Measurements from ENCODE around the gene METTL25B. TPM values are rescaled to one million over a fixed set of nuclear protein-coding genes. Genes with fewer than 3 reads are reported as not detected.

Gene METTL25B
- total RNA-seq, 1 experiment from 2014 or later = 15.7 TPM

DNA sequence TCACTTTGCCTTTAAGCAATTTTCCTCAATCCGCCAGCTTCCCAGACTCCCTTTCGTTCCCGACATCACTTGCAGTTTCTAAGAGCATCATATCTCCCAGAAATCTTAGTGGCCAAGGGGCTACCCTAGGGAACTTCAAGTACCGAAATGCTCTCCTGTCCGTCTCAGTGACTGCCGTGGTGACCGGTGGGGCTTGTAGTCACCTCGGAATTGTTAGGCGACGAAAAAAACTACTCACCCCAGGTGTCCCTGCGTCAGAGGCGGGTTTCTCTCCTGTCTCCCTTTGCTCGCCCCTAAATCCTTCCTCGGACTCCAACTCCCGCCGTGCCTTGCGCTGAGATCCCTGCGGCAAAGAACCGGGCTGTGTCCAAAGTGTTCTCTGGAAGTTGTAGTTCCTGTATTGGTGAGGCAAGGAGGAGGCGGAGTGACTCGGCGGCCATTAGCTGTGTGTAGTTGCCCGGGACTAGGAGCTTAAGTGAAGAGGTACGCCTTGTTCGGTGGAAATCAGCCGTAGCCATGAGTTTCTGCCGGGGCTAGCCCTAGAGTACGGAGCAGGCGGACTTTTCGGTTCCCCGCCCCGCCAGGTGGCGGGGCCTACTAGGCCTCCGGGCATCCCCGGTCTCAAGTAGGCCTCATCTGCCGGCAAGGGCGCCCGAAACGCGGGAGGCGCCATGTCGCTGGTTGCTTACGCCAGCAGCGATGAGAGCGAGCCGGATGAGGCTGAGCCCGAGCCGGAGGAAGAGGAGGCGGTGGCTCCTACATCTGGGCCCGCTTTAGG lies 39.0 kb downstream of the METTL25B start, which contains the start of gene PRCC:
TSS of gene PRCC (plus strand) at position 435 of the 778 bp plus-strand sequence. CDS start at position 672, 237 bp downstream.
- DNase-seq (ENCODE audit: low read depth) = peak; percentile 100

DNA sequence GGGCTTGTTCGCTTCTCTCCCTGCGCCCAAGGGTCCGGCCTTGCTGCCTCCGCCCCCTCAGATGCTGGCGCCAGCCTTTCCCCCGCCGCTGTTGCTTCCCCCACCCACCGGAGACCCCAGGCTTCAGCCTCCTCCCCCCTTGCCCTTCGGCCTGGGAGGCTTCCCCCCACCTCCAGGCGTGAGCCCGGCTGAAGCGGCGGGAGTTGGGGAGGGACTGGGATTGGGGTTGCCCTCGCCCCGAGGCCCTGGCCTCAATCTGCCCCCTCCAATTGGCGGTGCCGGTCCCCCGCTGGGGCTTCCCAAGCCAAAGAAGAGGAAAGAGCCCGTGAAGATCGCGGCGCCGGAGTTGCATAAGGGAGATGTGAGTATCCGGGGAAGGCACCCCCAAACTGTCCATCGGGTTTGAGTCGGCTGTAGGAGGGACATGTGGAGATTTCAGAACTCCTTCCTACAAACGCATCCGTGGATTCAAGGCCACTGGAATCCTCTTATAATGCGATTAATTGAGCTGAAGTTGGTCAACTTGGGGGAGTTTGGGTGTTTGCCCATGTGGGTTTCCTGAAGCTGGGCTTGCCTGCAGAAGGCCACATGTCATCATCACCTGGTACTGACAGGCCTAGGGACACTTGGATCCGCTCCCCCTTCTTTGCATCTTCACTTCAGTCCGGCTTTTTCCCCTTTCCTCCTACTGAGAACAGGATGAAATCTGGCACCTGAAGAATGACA lies 39.8 kb downstream of the METTL25B start:
- DNase-seq (ENCODE audit: low read depth) = peak; percentile 18

DNA sequence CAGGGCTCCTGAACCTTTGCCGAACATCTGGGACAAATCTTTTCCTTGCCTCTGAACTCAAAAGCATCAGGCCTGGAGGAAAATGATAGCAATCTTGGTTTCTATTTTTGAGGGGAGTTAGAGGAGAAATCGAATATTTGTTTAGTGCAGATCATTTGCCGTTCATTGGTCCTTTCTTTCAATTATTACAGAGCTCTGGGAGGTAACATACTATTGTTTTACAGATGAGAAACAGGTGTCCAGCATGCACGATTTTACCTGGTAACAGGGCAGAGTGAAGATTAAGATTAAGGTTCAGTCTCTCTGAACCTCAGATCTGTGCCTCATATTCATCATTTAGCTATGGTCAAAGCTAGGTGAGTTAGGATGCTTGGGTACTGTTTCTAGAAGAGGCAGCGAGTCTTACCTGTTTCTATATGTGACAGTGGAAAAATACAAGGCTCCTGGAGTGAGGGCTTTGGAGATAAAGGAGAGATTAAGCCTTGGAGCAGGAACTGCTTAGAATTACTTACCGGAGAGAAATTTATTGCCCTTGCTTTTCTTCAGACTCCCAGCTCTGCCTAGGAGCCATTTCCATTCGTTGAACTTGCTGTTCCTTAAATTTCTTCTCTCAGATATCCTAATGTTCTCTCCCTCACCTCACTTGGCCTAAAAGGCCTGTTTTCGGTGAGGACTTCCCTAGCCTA lies 40.5 kb downstream of the METTL25B start:
- DNase-seq (ENCODE audit: low read depth) = no peak

DNA sequence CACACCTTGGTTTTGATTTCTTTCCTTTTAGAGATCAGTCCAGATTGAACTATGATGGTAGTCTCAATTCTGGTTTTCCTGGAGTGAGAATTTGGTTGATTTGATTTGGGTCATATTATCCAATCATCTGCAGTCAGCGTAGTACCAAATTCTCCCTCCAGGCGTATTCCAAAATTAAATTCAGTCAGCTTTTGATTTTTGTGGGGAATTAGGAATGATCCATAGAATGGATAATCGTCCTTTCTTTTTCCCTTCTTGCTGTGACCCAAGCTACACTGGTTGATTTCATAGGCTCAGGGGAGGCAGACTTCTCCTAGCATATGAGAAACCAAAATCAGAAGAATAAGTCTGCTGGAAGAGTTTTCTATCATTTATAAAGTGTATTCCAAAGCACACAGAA lies 44.0 kb downstream of the METTL25B start:
- DNase-seq (ENCODE audit: low read depth) = no peak

DNA sequence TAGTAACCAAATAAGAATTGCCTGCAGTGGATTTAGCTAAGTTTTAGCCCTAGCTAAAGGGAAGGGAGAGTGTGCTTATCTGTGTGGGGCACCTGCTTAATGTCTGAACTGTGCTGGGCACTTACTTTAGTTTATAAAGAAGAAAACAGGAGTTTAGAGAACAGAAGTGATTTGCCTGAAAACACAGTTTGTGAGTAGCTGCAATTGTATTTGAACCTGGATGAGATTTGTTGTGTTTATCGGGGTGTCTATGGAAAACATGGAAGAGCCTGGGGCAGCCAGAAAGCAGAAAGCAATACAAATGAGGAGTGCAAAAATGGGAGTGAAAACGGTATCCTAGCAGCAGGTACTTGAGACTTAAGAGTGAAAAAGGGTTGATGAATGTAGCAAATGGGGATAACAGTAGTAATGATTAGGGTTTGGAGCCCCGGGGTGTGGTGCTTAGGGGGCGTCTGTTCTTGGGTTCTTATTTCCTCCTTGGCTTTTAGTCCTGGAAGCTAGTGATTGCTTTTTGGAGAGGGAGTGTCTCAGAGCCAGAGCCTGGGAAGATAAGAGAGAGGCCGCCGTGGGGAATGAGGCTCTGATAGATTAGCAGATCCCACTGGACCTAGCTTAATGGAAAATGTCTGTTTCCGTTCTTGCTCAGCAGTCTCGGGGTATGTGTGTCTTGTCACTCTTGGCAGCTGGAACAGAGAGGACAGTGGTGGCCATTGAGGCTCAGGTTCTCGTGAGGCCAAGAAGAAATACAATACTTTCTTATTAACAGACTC lies 44.6 kb downstream of the METTL25B start:
- no peak for DNase-seq (ENCODE audit: low read depth)

DNA sequence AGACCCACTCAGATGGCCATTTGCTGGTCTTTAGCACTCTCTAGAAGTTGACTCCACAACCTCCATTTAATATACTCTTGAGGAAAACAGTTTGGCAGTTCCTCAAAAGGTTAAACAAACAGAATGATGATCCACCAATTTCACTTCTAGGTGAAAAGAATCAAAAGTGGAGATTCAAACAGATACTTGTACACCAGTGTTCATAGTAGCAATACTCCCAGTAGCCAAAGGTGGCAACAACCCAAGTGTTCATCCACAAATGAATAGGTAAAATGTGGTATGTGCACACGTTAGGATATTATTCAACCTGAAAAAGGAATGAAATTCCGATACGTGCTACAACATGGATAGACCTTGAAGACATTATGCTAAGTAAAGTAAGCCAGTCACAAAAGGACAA lies 45.3 kb downstream of the METTL25B start:
- no peak for DNase-seq (ENCODE audit: low read depth)

DNA sequence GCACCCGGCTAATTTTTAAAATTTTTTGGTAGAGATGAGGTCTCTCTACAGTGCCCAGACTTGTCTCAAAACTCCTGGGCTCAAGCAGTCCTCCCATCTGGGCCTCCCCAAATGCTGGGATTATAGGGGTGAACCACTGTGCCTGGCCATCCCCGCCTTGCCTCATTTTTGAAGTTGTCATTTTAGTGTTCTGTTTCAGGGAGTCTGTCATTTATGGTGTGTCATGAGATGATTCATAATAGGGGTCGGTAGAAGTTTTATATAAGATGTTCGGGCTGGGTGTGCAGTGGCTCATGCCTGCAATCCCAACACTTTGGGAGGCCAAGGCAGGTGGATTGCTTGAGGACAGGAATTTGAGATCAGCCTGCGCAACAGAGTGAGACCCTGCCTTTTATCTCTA lies 47.5 kb downstream of the METTL25B start:
- DNase-seq (ENCODE audit: low read depth) = peak; percentile 15

DNA sequence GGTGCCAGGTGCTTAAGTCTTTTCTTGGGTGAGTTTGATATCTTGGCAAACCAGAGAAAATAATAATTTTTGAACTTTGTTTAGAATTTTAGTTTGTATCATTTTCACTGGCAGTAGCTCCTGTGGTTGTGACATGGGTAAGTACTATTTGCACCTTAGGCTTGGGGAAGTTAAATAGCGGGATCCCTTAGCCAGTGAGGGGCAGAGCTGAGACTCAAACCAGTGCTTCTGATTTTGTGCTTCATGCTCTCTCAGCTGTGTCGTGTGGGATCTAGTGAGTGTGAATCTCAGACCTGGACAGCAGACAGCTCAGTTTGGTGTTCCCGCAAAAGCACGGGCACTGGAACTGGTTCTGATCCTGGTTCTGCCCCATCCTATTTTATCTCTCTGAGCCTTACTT lies 48.7 kb downstream of the METTL25B start:
- DNase-seq (ENCODE audit: low read depth) = no peak

DNA sequence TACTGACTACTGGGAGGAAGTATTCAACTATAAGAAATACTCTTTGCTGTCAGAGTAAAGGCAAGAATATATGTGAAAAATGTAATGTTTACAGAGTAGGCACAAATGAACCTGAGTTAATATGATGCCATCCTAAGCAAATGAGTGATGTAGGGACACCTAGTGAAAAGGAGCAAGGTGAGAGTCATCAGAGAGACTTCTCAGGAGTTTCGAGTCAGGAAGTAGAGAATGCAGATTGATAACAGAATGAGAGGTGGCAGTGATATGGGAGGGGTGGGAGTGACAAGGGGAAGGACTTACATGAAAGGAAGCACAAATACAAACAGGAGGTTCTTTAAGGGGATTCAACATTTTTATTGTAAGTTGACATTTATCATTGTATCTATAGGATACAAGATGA lies 49.3 kb downstream of the METTL25B start:
- no peak for DNase-seq (ENCODE audit: low read depth)

DNA sequence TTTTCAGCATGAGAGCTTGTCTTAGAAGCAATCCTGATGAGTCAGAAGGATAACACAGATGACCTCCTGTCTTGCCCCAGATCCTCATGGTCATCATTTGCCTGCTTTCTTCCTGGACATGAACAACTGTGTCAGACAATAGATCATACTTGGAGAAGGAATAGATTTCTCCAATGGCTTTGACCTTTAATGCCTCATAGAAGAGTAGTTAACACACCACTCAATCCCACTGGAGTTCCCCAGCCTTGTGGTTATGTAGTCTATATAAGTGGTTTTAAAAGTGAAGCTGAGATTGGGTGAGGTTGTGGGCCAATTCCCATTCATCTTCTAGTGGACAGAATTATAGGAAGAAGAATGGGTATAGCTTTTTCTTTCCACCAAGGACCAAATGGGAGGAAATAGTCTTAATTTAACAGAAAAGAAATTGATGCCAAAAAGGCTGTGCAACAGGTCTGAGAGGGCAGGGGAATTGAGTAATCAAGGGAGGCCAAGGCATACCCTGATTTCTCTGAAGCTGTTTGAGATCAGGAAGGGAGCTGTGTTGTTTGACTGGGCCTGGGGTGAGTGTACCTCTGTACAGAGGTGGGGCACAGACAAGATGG lies 53.4 kb downstream of the METTL25B start:
- peak; percentile 14 for DNase-seq (ENCODE audit: low read depth)

DNA sequence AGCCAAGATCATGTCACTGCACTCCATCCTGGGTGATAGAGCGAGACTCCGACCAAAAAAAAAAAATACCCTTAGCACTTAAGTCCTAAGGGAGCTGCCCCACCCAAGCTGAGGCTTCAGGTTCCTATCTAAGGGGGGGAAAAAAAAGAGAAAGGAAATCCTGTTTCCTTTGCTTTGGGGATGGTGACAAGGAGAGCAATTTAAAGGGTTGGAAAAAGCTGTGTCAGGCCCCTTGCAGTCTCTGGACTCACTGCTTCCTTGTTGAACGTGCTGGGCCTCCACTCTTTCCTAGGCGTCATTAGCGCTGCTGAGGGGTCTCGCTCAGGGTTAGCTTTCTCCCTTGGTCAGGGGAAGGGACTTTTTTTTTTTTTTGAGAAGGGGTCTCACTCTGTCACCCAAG lies 57.2 kb downstream of the METTL25B start:
- no peak for DNase-seq (ENCODE audit: low read depth)

Other genes with a start within 250 kb of the METTL25B start
- gene MEF2D, start 227.7 kb upstream of the METTL25B start, total RNA-seq (2014; rRNA removed; shearing (Covaris generic)) = 21.6 and 27.9 TPM in 2 replicates
- gene IQGAP3, start 155.9 kb upstream of the METTL25B start, total RNA-seq (2014; rRNA removed; shearing (Covaris generic)) = 39.5 and 41.8 TPM in 2 replicates
- not detected in 2 replicates for gene TTC24, start 148.7 kb upstream of the METTL25B start, total RNA-seq (2014; rRNA removed; shearing (Covaris generic))
- 106 and 116 TPM in 2 replicates for gene NAXE, start 136.7 kb upstream of the METTL25B start, total RNA-seq (2014; rRNA removed; shearing (Covaris generic))
- 42.5 and 52.7 TPM in 2 replicates for gene GPATCH4, start 127.0 kb upstream of the METTL25B start, total RNA-seq (2014; rRNA removed; shearing (Covaris generic))
- not detected in 2 replicates for gene HAPLN2, start 109.1 kb upstream of the METTL25B start, total RNA-seq (2014; rRNA removed; shearing (Covaris generic))
- gene BCAN, start 86.4 kb upstream of the METTL25B start, total RNA-seq (2014; rRNA removed; shearing (Covaris generic)) = 0.03 TPM in 1 of 2 replicates, not detected in the other
- gene NES, start 51.1 kb upstream of the METTL25B start, total RNA-seq (2014; rRNA removed; shearing (Covaris generic)) = 0.03 and 0.13 TPM in 2 replicates
- 6.0 and 8.6 TPM in 2 replicates for gene CRABP2, start 22.9 kb upstream of the METTL25B start, total RNA-seq (2014; rRNA removed; shearing (Covaris generic))
- 27.6 and 39.8 TPM in 2 replicates for gene ISG20L2, start 297 bp downstream of the METTL25B start, total RNA-seq (2014; rRNA removed; shearing (Covaris generic))
- gene MRPL24, start 12.6 kb downstream of the METTL25B start, total RNA-seq (2014; rRNA removed; shearing (Covaris generic)) = 163 and 192 TPM in 2 replicates
- 522 and 576 TPM in 2 replicates for gene HDGF, start 23.2 kb downstream of the METTL25B start, total RNA-seq (2014; rRNA removed; shearing (Covaris generic))
- 69.5 and 122 TPM in 2 replicates for gene PRCC, start 39.1 kb downstream of the METTL25B start, total RNA-seq (2014; rRNA removed; shearing (Covaris generic))
- 4.6 and 8.2 TPM in 2 replicates for gene SH2D2A, start 88.4 kb downstream of the METTL25B start, total RNA-seq (2014; rRNA removed; shearing (Covaris generic))
- gene INSRR, start 130.6 kb downstream of the METTL25B start, total RNA-seq (2014; rRNA removed; shearing (Covaris generic)) = not detected in 2 replicates
- 0.60 and 1.3 TPM in 2 replicates for gene NTRK1, start 132.4 kb downstream of the METTL25B start, total RNA-seq (2014; rRNA removed; shearing (Covaris generic))
- 4.1 and 5.2 TPM in 2 replicates for gene PEAR1, start 165.2 kb downstream of the METTL25B start, total RNA-seq (2014; rRNA removed; shearing (Covaris generic))
- gene LRRC71, start 192.2 kb downstream of the METTL25B start, total RNA-seq (2014; rRNA removed; shearing (Covaris generic)) = not detected in 2 replicates

Data from HT1080 (cell line).